ENCODE measurements around the gene TMEM184B.

Gene TMEM184B

DNA sequence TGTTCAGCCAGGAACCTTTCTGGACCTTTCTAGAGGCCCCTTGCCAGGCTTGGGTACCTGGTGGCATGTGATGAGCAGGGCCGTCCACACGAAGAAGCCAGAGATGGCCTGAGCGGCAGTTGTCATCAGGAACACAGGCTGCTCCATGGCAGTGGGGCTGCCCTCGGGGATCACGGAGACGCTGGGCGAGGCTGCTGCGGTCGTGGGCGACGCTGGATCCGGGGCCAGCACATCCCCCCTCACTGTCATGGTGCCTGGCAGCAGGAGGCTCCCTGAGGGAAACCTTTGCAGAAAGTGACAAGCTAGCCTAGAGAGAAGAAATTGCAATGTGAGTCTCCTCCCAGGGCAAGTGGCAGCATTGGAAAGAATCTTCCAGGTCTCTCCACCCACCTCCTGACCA, 25.1 kb downstream of the TMEM184B start:
- no peak for DNase-seq (ENCODE audit: low read depth, low spot score)
- WGBS (ENCODE audit: insufficient coverage, insufficient read length), result no CpG with 5 or more reads among the region's 12 CpGs
- Histone ChIP-seq H3K36me3 (ENCODE audit: control insufficient read depth, insufficient read depth, low read length) (peaks cover 19% of the 10 kb centered on the region), H3K4me1 (ENCODE audit: control insufficient read depth, insufficient read depth, low read length) (no peaks in the 10 kb centered on the region), H3K27ac (ENCODE audit: low read length) (no peak overlapping the region), H3K27me3 (ENCODE audit: control insufficient read depth, insufficient read depth, low read length) (no peaks in the 10 kb centered on the region), H3K9me3 (ENCODE audit: control insufficient read depth, insufficient read depth, low read length) (no peaks in the 10 kb centered on the region), H3K4me3 (ENCODE audit: low read length) (no peak overlapping the region)

GRCh38 chr22:38246692-38247091, 26.1 kb downstream of the TMEM184B start:
- no peaks in the 10 kb centered on the region for H3K9me3 ChIP-seq (ENCODE audit: control insufficient read depth, insufficient read depth, low read length)
- H3K36me3 ChIP-seq (ENCODE audit: control insufficient read depth, insufficient read depth, low read length), result peaks cover 19% of the 10 kb centered on the region
- H3K4me1 ChIP-seq (ENCODE audit: control insufficient read depth, insufficient read depth, low read length), result no peaks in the 10 kb centered on the region
- no peak overlapping the region for H3K27ac ChIP-seq (ENCODE audit: low read length)
- H3K27me3 ChIP-seq (ENCODE audit: control insufficient read depth, insufficient read depth, low read length), result no peaks in the 10 kb centered on the region
- no peak overlapping the region for H3K4me3 ChIP-seq (ENCODE audit: low read length)
- WGBS (ENCODE audit: insufficient coverage, insufficient read length), result no CpG with 5 or more reads among the region's 5 CpGs
- DNase-seq (ENCODE audit: low read depth, low spot score), result no peak

DNA sequence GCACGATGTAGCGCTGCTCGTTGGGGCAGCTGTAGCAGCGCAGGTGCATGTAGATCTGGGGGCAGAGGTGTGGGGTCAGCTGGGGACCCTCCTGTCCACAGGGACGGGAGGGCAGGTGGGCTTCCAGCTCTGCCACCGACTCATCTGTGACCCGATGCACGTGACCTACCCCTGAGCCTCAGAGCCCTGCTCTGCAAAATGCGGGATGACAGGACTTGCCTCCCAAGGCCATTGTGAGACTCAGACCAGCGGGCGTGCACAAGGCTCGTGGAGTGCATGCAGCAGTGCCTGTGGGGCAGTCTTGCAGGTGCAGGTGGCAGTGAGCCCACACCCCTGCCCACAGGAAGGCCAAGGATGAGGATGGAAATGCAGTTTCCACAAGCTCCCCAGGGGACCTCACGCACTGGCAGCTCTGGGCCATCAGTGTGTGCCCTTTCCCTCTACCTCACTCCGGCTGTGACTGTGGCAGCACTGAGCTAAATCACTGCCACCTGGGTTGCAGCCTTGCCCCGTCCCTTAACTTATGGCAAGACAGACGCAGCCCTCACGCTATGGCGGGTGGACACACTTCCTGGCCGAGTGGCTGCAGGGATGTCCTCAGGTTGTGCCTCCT, 26.7 kb downstream of the TMEM184B start:
- Histone ChIP-seq H3K4me1 (ENCODE audit: control insufficient read depth, insufficient read depth, low read length) (no peaks in the 10 kb centered on the region), H3K36me3 (ENCODE audit: control insufficient read depth, insufficient read depth, low read length) (peaks cover 19% of the 10 kb centered on the region), H3K4me3 (ENCODE audit: low read length) (no peak overlapping the region), H3K27ac (ENCODE audit: low read length) (no peak overlapping the region), H3K27me3 (ENCODE audit: control insufficient read depth, insufficient read depth, low read length) (no peaks in the 10 kb centered on the region), H3K9me3 (ENCODE audit: control insufficient read depth, insufficient read depth, low read length) (no peaks in the 10 kb centered on the region)
- no CpG with 5 or more reads among the region's 19 CpGs for WGBS (ENCODE audit: insufficient coverage, insufficient read length)
- DNase-seq (ENCODE audit: low read depth, low spot score), result no peak

DNA sequence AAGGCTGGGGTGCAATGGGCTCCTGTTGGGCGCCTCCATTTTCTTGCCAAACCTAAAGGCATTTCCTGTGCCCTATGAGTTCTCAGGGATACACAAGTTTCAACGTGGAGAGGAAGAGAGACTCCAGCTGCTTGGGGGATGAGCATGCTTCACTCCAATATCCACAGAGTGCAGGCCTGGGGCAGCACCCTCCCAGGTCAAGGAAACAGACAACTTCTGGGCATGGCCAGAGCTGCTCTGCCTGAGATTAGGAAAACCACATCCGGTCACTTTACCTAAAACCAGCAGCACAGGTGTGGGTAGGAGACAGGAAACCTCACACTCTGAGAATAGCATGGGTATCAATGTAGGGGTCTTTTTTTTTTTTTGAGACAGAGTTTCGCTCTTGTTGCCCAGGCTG, 28.7 kb downstream of the TMEM184B start:
- no peak overlapping the region for H3K27ac ChIP-seq (ENCODE audit: low read length)
- peaks cover 19% of the 10 kb centered on the region for H3K36me3 ChIP-seq (ENCODE audit: control insufficient read depth, insufficient read depth, low read length)
- no peaks in the 10 kb centered on the region for H3K4me1 ChIP-seq (ENCODE audit: control insufficient read depth, insufficient read depth, low read length)
- no CpG with 5 or more reads among the region's 4 CpGs for WGBS (ENCODE audit: insufficient coverage, insufficient read length)
- H3K4me3 ChIP-seq (ENCODE audit: low read length), result no peak overlapping the region
- H3K27me3 ChIP-seq (ENCODE audit: control insufficient read depth, insufficient read depth, low read length), result no peaks in the 10 kb centered on the region
- no peaks in the 10 kb centered on the region for H3K9me3 ChIP-seq (ENCODE audit: control insufficient read depth, insufficient read depth, low read length)
- no peak for DNase-seq (ENCODE audit: low read depth, low spot score)

- Histone ChIP-seq H3K27ac (ENCODE audit: low read length) (no peak overlapping the region), H3K4me1 (ENCODE audit: control insufficient read depth, insufficient read depth, low read length) (no peaks in the 10 kb centered on the region), H3K4me3 (ENCODE audit: low read length) (no peak overlapping the region), H3K27me3 (ENCODE audit: control insufficient read depth, insufficient read depth, low read length) (no peaks in the 10 kb centered on the region), H3K36me3 (ENCODE audit: control insufficient read depth, insufficient read depth, low read length) (peaks cover 19% of the 10 kb centered on the region), H3K9me3 (ENCODE audit: control insufficient read depth, insufficient read depth, low read length) (no peaks in the 10 kb centered on the region)
- no peak for DNase-seq (ENCODE audit: low read depth, low spot score)
- no CpG with 5 or more reads among the region's 20 CpGs for WGBS (ENCODE audit: insufficient coverage, insufficient read length)
Observed at GRCh38 chr22:38243007-38243765, 29.6 kb downstream of the TMEM184B start.

GRCh38 chr22:38240734-38241252, 32.0 kb downstream of the TMEM184B start:
- Histone ChIP-seq H3K4me3 (ENCODE audit: low read length) (no peak overlapping the region), H3K4me1 (ENCODE audit: control insufficient read depth, insufficient read depth, low read length) (no peaks in the 10 kb centered on the region), H3K27ac (ENCODE audit: low read length) (no peak overlapping the region), H3K36me3 (ENCODE audit: control insufficient read depth, insufficient read depth, low read length) (peaks cover 4% of the 10 kb centered on the region), H3K9me3 (ENCODE audit: control insufficient read depth, insufficient read depth, low read length) (no peaks in the 10 kb centered on the region), H3K27me3 (ENCODE audit: control insufficient read depth, insufficient read depth, low read length) (no peaks in the 10 kb centered on the region)
- WGBS (ENCODE audit: insufficient coverage, insufficient read length), result no CpG with 5 or more reads among the region's 6 CpGs
- peak; percentile 50 for DNase-seq (ENCODE audit: low read depth, low spot score)

- H3K4me1 ChIP-seq (ENCODE audit: control insufficient read depth, insufficient read depth, low read length), result no peaks in the 10 kb centered on the region
- peaks cover 6% of the 10 kb centered on the region; the same call in 1 of the 2 replicates for H3K36me3 ChIP-seq (ENCODE audit: control insufficient read depth, insufficient read depth, low read length)
- no peak for DNase-seq (ENCODE audit: low read depth, low spot score)
- H3K27me3 ChIP-seq (ENCODE audit: control insufficient read depth, insufficient read depth, low read length), result no peaks in the 10 kb centered on the region
- no peaks in the 10 kb centered on the region for H3K9me3 ChIP-seq (ENCODE audit: control insufficient read depth, insufficient read depth, low read length)
- no peak overlapping the region for H3K27ac ChIP-seq (ENCODE audit: low read length)
- no CpG with 5 or more reads among the region's 14 CpGs for WGBS (ENCODE audit: insufficient coverage, insufficient read length)
- no peak overlapping the region for H3K4me3 ChIP-seq (ENCODE audit: low read length)
Observed at GRCh38 chr22:38239101-38239761, 33.6 kb downstream of the TMEM184B start.

DNA sequence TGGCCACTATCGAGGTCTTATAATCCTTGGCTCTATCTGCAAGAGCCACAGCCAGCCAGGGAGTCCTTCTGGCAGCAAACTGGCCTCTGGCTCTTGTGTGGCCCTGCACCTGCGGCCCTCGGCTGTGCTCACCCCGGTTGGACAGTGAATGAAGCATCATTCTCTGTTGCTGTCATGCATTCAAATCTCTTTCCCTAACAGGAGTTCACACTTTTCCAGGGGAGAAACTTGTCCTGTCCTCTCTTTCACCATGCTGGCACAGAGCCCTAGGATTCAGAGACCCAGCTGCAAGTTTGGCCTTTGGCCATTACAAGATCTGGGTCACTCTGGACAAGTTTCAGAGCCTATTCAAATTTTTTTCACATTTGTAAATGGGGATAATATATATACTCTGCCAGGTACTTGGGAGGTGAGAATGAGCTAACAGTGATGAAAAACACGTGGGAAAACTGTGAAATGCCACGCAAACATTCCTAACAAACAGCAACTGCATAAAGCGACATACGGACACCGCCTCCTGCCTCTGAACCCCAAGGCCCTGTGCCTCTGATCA, 34.2 kb downstream of the TMEM184B start:
- no peak for DNase-seq (ENCODE audit: low read depth, low spot score)
- Histone ChIP-seq H3K9me3 (ENCODE audit: control insufficient read depth, insufficient read depth, low read length) (no peaks in the 10 kb centered on the region), H3K36me3 (ENCODE audit: control insufficient read depth, insufficient read depth, low read length) (peaks cover 4% of the 10 kb centered on the region; the same call in 1 of the 2 replicates), H3K27ac (ENCODE audit: low read length) (no peak overlapping the region), H3K4me1 (ENCODE audit: control insufficient read depth, insufficient read depth, low read length) (no peaks in the 10 kb centered on the region), H3K27me3 (ENCODE audit: control insufficient read depth, insufficient read depth, low read length) (no peaks in the 10 kb centered on the region), H3K4me3 (ENCODE audit: low read length) (no peak overlapping the region)
- no CpG with 5 or more reads among the region's 9 CpGs for WGBS (ENCODE audit: insufficient coverage, insufficient read length)

DNA sequence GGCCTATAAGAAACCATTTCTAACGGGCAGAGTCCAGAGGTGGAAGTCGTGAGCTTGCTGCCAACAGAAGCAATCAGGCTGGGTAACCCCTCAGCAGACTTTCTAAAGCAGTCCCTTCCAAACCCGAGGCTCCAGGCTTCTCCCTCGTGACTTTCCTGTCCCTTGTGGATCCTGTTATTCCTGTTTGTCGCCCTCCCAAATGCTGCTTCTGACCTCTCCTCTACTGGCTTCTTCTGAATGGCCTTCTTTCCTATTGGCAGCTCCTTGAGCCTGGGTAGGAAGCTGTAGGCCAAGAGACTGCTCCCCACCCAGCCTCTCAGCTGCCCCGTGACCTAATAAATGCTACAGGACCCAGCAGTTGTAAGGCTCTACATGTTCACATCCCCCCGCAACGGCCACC, 36.0 kb downstream of the TMEM184B start:
- peaks cover 9% of the 10 kb centered on the region; the same call in 1 of the 2 replicates for H3K36me3 ChIP-seq (ENCODE audit: control insufficient read depth, insufficient read depth, low read length)
- DNase-seq (ENCODE audit: low read depth, low spot score), result no peak
- no peak overlapping the region for H3K27ac ChIP-seq (ENCODE audit: low read length)
- no peak overlapping the region for H3K4me3 ChIP-seq (ENCODE audit: low read length)
- no peaks in the 10 kb centered on the region for H3K27me3 ChIP-seq (ENCODE audit: control insufficient read depth, insufficient read depth, low read length)
- no peaks in the 10 kb centered on the region for H3K4me1 ChIP-seq (ENCODE audit: control insufficient read depth, insufficient read depth, low read length)
- no peaks in the 10 kb centered on the region for H3K9me3 ChIP-seq (ENCODE audit: control insufficient read depth, insufficient read depth, low read length)
- WGBS (ENCODE audit: insufficient coverage, insufficient read length), result no CpG with 5 or more reads among the region's 8 CpGs

DNA sequence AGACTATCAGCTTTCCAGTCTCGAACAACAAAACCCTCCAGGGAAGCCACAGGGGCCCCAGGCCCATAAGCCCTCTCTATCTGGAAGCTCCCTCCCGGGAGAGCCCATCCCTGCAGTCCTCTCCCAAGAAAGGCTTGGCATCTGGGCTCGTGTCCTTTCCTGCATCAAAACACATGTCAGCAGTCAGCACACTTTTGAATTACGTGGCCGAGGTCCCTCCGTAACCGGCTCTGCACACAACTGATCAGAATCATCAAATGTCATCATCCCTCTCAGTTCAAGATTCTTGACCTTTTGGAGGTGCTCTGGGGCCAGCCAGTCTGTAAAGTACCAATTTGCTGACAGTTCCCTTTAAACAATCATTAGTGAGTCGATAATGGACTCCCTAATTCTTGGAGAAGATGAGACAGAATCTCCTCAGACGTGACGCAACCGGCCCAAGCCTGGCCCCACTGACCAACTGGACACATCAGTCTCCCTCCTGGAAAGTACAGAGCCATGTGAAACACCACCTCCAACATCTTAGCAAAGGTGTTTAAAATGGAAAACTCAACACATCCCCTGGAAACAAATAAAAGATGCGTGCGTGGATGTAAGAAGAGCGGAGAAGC, 37.5 kb downstream of the TMEM184B start:
- Histone ChIP-seq H3K9me3 (ENCODE audit: control insufficient read depth, insufficient read depth, low read length) (no peaks in the 10 kb centered on the region), H3K27me3 (ENCODE audit: control insufficient read depth, insufficient read depth, low read length) (no peaks in the 10 kb centered on the region), H3K4me1 (ENCODE audit: control insufficient read depth, insufficient read depth, low read length) (no peaks in the 10 kb centered on the region), H3K27ac (ENCODE audit: low read length) (no peak overlapping the region), H3K4me3 (ENCODE audit: low read length) (no peak overlapping the region), H3K36me3 (ENCODE audit: control insufficient read depth, insufficient read depth, low read length) (peaks cover 13% of the 10 kb centered on the region)
- DNase-seq (ENCODE audit: low read depth, low spot score), result no peak
- no CpG with 5 or more reads among the region's 14 CpGs for WGBS (ENCODE audit: insufficient coverage, insufficient read length)
